GM12892 (cell line): Measurements from ENCODE around the gene VWA3B.

Experiments used
- DNase-seq: peaks from one replicate; pipeline ENCODE4 v3.0.0; 2011; ENCODE audit not compliant: insufficient read length
- FAIRE-seq: peaks from 2 replicates; lab custom pipeline; 2011; peaks lifted over from hg19 to GRCh38; lab: Jason Lieb, UNC
- POLR2A ChIP-seq: IDR thresholded peaks from 2 replicates; pipeline ENCODE4 v1.6.1; 2011; ENCODE audit warnings: low read depth, low read length, control low read depth
- POLR2AphosphoS5 ChIP-seq: IDR thresholded peaks from 2 replicates; pipeline ENCODE4 v1.6.1; 2011; ENCODE audit warnings: low read depth, low read length, control low read depth
- TAF1 ChIP-seq: IDR thresholded peaks from 2 replicates; pipeline ENCODE4 v1.6.1; 2011; ENCODE audit warnings: low read depth, mild to moderate bottlenecking, control low read depth, low read length, borderline replicate concordance

The VWA3B gene

DNA sequence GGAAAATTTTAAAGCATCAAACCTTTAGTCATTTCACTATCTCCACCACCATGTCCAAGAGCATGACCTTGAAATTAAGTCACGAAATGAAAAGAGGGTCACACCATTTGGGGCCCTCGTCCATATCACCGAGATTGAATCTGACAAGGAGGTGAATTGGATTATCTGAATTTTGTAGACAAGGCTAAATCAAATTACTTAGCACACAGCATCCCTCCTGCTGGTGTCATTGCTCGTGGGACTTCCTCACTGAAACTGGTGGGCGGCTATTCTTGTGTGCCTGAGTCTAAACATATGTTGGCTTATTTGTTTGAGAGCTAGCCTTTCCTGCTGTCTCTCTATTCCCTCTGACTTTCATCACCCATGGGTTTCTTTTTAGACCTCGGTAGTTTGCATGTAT is 194.6 kb downstream of the VWA3B start:
- FAIRE-seq (no peak), DNase-seq (no peak)
- TF ChIP-seq POLR2A: no peak
- TF ChIP-seq TAF1: no peak
- no peak for TF ChIP-seq POLR2AphosphoS5

DNA sequence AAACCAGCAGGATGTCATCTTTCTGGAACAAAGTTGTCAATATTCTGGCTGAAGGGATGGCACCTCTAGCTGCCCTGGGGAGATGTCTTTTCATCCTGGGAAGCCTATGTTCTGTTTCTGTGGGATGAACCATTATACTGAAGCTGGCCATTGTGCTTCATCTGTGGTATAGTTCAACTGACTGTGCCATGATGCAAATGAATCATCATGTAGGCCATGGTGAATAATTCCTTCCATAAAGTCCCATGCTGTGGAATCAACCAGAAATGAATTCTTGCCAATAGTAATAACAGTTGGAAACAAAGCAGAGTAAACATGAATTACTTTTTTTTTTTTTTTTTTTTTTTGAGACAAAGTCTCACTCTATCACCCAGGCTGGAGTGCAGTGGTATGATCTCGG is 195.1 kb downstream of the VWA3B start:
- FAIRE-seq: no peak

DNA sequence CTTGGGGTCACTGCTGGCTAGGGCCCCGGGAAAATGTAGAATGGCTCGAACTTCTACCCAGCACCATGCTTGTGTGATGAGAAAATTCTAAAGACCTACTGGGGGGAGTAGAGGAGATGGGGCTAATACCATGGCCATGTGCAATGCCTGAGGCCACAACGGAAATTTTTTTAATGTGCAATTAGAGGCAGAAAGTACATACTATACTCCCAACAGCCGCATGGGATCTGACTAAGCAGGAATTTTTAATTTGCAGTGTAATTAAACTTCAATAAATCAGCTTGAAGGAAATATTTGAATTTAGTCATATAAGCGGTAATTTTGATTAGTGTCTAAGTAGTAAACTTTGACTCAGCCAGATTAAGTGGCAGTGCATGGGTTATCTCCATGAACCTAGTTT is 206.1 kb downstream of the VWA3B start:
- no peak for DNase-seq
- FAIRE-seq: no peak
- TF ChIP-seq POLR2AphosphoS5 (no peak), POLR2A (no peak), TAF1 (no peak)

More for the DNA sequence above, 195.1 kb downstream of the VWA3B start:
- no peak for DNase-seq
- TF ChIP-seq POLR2A (no peak), POLR2AphosphoS5 (no peak), TAF1 (no peak)

DNA sequence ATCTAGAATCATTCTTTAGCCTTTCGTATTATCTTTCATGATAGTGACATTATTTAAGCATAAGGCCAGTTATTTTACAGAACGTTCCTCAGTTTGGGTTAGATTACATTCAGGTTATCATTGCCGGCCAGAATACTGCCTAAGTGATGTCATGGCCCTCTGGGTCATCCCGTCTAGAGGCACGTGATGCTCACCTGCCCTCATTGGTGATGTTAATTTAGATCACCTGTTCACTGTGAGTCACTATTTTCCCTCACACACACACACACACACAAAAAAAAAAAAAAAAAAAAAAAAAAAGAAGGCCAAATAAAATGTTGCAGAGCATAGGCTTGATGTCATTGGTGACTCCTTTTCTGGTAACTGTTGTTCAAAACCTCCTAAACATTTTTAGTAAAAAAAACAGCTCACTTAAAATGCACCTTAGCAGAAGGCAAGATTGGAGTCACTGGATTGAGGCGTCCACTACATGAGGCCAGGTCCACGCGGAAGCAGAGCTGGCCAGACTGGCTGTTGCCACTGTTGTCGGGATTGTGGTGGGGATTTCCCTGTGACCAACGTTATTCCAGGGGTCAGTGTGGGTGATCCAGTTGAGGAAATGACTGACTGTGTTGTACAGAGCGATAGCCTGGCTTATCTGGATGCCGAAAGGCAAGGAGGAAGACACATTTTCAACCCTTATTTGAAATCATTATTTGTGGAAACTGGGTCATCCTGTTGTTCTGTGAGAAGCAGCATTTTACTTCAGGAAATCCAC is 207.1 kb downstream of the VWA3B start:
- DNase-seq (no peak), FAIRE-seq (no peak)
- TF ChIP-seq POLR2A (no peak), TAF1 (no peak), POLR2AphosphoS5 (no peak)

DNA sequence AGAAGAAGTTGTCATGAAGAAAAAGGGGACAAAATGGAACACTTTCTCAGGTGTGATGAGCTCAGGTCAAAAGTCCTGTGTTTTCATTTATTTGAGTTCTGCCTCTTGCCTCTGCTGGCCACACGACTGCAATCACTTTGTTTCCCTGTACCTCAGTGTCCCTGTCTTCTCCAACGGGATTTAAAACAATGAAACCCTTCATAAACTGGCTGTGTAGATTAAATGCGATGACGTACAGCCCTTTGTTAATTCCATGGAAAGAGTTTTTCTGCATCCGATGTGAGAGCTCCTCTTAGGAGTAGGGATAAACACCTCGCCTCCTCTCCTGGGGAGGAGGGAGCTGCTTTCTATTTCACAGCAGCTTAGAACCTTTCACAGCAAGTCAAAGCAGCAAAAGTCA is 207.7 kb downstream of the VWA3B start:
- no peak for FAIRE-seq
- TF ChIP-seq TAF1: no peak
- TF ChIP-seq POLR2A: no peak
- TF ChIP-seq POLR2AphosphoS5: no peak

DNA sequence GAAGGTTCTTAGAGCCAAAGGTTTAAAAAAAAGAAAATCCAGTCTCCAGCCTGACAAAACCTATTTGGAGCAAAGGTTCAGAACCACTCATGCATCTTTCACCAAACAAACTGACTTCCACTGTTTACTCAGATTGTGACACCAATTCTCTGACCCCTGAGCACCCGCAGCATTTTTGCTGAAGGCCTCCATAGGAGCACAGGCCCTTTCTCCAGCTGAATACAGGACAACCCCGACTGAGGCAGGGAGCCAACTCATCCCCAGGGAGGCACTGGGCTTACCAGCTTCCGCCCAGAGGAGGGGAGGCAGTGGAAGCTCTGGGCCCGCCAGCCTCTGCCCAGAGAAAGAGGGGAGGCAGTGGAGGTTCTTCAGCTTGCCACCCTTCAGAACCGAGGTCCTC is 208.3 kb downstream of the VWA3B start:
- FAIRE-seq: no peak
- TF ChIP-seq TAF1: no peak
- no peak for TF ChIP-seq POLR2AphosphoS5
- TF ChIP-seq POLR2A: no peak
- DNase-seq: no peak

More for the DNA sequence above, 207.7 kb downstream of the VWA3B start:
- no peak for DNase-seq

DNA sequence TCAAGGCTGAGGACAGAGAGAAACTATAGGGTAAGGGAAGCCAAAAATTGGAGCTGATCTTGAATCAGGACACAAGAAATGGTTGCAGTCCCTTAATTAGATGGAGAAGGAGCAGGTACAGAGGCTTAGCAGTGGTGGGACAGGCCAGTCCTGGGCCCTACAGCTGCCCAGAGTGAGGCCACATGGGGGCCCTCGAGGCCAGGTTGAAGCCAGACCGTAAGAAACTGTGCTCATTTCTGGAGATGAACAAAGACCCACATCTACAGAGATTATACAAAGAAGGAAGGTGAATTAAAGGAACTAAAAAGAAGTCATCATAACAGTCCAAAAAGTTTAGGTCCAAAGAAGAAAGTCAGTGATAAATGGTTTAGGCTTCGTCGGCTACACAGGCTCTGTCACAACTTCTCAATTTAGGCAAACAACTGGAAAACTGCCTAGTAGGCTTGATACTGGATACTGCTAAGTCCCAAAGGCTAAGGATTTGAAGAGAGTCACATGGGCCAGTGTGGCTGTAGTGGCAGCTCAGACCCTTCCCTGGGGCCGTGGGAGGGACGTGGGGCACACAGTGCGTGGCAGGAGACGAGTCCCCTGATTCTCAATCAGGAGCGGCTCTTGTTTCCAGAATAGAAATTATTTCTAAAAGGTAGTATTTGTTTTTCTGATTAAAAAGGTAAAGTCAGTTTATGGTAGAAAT is 208.9 kb downstream of the VWA3B start:
- no peak for FAIRE-seq
- no peak for DNase-seq
- TF ChIP-seq POLR2A (no peak), POLR2AphosphoS5 (no peak), TAF1 (no peak)

DNA sequence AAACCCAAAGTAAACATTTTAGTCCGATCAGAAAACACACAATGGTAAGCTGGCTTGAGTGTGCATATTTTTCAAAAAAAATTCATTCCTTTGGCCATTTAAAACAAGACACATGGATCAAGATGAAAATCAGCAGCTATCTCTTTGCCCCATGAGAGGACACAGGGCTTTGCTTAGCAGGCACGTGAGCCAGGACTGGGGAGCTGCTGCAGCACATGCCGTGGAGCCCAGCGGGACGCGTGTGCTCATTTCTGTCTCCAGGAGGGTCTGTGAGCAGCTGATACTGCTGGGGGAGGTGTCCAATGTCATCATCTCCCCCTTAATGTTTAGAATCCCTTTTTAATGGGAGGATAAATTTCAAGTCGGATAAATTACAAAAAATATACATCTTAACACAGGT is 209.5 kb downstream of the VWA3B start:
- TF ChIP-seq POLR2AphosphoS5: no peak
- no peak for TF ChIP-seq TAF1
- no peak for TF ChIP-seq POLR2A
- DNase-seq (no peak), FAIRE-seq (no peak)

DNA sequence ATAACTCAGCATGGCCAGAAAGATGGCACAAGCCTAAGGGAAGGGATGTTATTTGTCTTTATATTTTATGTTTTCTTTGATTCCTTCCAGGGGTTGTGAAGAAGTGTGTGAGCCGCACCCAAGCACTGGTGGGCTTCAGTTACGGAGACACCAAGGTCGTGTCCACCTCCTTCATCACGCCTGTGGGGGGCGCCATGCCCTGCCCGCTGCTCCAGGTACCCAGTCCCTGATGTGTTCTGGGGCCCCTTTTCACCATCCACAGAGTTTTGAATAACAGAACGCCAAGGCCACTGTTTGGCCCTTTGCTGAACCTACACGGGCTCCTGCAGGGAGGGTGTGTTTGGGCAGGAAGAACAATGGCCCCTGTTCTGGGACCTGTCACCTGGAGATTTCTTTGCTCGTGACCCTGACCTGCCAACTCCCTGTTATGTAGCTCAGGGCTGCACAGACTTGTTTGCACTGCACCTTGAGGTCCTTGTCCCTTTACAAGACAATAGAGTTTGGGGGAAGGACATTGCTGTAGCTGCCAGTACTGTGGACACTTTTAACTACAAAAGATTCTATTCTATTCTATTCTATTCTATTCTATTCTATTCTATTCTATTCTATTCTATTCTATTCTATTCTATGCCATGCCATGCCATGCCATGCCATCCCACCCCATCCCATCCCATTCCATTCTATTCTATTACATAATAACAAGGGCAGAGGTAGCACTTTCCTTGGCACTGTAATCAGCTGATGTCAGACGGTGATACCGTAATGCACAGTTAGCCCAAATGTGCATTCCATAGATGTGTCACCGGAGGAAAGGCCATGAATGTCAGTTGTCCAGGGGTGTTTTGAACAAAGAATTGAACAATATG is 211.1 kb downstream of the VWA3B start:
- FAIRE-seq (no peak), DNase-seq (no peak)
- TF ChIP-seq POLR2A (no peak), TAF1 (no peak), POLR2AphosphoS5 (no peak)

DNA sequence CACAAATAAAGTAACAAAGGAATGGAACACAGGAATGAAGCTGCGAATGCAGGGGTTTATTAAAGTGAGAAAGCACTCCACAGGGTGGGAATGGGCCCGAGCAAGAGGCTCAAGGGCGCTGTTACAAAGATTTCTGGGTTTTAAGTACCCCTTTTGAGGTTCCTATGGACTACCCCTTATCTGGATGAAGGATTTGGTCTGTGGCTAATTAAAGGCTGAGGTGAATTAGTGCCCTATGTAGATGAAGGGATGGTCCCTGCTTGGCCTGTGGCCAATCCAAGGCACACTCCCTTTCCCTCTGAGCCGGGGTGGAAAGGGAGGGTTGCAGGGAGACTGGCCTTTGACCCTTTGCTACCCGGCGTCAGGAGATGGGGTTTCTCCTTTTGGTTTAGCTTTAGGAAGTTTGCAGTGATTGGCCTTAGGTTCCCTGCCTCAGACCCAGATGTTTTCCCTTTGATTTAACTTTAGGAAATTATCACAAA is 211.8 kb downstream of the VWA3B start:
- FAIRE-seq: no peak
- TF ChIP-seq POLR2AphosphoS5 (no peak), POLR2A (no peak), TAF1 (no peak)

More for the DNA sequence above, 211.8 kb downstream of the VWA3B start:
- DNase-seq: no peak
